Activated CD4-positive, alpha-beta T cell treated with anti-CD3 and anti-CD28 coated beads, Interleukin-2, amount 50 U/mL, for 24 hours (primary cell): ENCODE data around the gene SLC30A4.

Experiments
- DNase-seq, 2 donors: peaks; one replicate each; pipeline ENCODE4 v3.0.0-alpha.2; 2020; ENCODE audit warnings: low read depth in 1 of 2, low spot score in 1 of 2

Gene SLC30A4

DNA sequence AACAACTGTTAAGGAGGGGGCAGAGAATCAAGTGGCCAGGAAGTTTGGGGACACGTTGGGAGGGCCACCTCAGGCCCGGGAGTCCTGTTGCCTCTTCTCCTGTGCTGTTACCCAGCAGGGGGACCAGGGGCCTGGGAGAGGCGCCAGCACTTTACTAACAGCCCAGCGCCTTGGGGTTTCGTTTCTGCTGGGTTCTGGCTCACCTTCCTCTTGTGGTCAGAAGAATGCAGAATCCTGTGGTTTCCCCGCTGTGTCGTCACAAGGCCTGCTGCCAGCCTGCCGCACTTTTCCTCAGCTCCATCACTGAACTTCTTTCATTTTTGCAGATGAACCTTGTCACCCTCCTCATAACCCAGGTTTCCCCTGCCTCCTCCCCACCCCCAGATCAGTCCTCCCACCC is 67.7 kb downstream of the SLC30A4 start:
- DNase-seq, result peak in 1 of 2 donors; percentile 54

- DNase-seq, result no peak
Measured at GRCh38 chr15:45451265-45451664, 71.3 kb downstream of the SLC30A4 start.

DNA sequence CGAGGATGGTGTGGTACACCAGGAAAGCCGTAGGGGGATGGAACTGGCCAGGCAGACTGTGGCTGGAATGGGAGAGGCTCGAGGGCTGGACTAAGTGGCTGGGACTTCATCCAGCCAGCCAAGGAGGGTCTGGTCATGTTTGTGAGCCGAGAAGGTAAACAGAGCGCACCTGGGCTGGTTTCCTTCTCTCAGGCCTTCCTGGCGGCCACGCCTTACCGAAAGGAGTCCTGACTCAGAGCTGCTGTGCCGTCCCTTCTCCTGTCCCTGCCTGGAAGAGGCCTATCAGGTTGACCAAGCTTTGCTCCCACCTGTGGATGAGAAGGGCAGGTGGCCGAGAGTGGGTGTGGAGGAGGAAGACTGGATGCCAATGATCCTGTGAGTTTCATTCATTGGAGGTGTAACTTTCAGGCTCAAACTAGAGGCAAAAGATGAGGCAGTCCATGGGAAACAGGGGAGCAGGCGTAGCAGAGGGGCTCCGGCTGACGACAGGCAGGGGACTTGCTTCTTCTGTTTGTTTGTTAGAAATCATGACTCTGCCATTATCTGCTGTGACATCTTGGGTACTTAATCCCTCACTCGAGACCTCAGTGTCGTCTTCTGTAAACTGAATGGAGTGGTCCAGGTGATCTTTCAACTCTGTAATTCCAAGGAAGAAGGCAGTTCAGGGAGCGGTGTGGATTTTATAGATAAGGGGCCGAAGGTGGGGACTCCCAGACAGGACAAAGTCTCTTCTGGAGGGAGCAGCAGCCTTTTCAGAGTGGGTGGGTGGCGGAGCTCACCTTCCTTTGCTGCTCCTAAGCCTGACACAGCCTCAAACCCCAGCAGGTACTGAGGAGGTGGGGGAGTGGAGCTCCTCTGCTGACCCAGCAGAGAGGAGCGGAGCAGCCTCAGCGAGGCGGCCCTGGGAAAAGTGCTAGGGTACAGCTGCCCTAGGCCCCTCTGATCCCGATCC is 72.4 kb downstream of the SLC30A4 start:
- no peak for DNase-seq

DNA sequence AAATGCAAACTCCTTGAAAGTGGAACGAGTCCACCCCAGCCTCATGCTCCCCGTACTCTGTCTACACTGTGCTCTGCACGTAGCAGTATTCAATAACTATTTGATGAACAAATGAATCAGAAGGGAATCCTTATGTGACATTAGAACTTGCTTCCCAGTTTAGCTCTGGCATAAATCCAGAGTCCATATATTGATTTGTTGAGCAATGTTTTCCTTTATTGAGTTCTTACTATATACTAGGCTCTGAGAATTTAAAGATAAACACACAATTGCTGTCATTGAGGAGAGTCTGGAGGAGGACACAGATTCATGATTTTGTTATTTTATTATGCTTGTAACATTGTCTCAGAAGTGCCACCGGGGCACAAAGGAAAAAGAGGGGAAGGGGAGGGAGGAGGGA is 73.2 kb downstream of the SLC30A4 start:
- DNase-seq, result no peak

- no peak for DNase-seq
Measured at GRCh38 chr15:45448066-45448915, 74.3 kb downstream of the SLC30A4 start.

DNA sequence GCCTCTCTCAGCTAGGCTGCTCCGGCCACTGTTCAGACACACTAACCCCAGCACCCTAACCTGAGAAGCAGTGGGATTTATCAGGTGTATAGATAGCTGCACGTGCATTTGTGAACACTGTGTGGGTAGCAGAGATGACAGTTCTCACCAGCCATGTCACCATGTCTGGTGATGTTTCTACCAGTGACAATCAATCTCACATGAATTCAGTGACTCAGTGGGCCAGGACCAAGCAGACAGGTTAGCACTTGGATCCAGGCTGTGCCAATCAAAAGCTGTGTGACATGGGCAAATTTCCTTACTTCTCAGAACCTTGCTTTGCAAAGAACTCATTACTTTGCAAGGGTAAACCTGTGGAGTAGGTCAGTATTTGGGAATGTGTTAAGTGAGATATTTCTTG is 78.9 kb downstream of the SLC30A4 start:
- no peak for DNase-seq

- no peak for DNase-seq
Measured at GRCh38 chr15:45442507-45443135, 79.9 kb downstream of the SLC30A4 start.

DNA sequence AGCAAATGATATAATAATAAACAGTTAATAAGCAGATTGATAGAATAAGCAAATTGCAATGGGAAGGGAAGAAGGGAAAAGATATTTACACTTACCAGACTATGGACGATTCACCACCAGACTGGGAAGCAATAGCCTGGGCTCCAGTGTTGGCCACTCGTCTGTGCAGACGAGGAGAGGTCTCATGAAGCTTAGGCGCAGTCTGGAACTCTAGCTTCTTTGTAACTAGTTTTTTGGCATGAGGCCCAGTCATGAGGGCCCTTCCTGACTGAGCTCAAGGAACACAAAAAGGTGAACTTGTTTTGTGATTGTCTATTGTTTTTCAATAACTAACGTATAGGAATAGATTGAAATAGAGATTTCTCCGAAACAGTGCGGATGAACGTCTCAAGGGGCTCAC is 80.9 kb downstream of the SLC30A4 start:
- DNase-seq, result no peak

DNA sequence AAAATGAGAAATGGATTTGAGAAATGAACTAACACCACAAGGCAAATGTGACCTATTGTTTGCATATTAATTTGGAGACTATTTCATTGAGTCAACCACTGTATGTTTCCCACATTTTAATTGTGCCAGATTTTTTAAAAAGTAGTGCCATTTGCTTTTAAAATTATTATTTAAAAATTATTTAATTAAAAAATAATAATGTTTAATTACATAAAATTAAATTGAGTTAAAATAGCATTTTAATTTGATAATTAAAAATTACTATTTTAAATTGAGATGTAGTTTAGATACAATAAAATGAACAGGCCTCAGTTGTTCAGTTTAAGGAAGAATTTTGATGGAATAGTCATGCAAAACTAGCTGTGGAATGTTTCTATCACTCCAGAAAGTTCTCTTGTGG is 81.5 kb downstream of the SLC30A4 start:
- DNase-seq, result no peak

- DNase-seq, result no peak
Measured at GRCh38 chr15:45439521-45440260, 82.9 kb downstream of the SLC30A4 start.

GRCh38 chr15:45435124-45435903 is 87.2 kb downstream of the SLC30A4 start:
- DNase-seq, result no peak

GRCh38 chr15:45434078-45434567 is 88.4 kb downstream of the SLC30A4 start:
- DNase-seq, result no peak

GRCh38 chr15:45431511-45431910 is 91.0 kb downstream of the SLC30A4 start:
- no peak for DNase-seq

- peak; percentile 77 to 82 for DNase-seq
Measured at GRCh38 chr15:45429941-45430792, 92.4 kb downstream of the SLC30A4 start.
